Smooth muscle cell of the brain vasculature (primary cell): Measurements from ENCODE around the gene DNMT3L.
"Not testable (repeated sequence)": the region's sequence is repeated elsewhere in the genome, so short reads cannot be mapped to it uniquely, and the experiment has no call there.

Experiments
- DNase-seq: peaks from one replicate; pipeline ENCODE4 v3.0.0-alpha.2; 2012; ENCODE audit warnings: low read depth, low spot score

The DNMT3L gene

DNA sequence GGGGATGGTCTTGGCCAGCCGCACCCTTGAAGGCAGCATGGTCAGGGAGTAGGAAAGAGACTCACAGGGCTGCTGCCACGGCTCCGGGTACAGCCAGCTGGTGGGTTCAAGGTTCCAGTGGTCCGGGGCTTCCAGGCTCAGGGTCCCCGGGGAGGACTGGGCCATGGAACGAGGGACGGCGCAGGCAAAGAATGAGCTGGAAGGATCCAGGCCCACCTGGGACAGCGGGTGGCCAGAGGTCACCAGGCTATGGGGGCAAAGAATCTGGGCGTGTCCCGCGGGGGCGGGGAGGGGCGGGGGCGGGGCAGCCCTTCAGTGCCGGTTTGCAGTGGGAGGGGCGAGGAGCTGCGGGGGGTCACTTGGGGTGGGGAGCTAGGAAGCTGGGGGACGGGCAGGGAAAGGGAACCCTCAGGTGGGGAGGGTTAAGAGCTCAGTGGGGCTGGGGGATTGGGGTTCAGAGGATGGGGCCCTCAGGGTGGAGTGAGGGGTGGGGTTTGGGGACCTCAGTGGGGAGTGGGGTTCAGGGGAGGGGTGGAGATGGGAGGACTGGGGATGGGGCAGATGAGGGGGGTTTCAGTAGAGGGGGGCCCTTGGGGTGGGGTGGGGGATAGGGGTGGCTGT is at the start of gene DNMT3L:
Gene DNMT3L (minus strand): TSS at position 223 of the 621 bp plus-strand sequence. CDS start 638 bp downstream, outside the sequence.
- DNase-seq: no peak

DNA sequence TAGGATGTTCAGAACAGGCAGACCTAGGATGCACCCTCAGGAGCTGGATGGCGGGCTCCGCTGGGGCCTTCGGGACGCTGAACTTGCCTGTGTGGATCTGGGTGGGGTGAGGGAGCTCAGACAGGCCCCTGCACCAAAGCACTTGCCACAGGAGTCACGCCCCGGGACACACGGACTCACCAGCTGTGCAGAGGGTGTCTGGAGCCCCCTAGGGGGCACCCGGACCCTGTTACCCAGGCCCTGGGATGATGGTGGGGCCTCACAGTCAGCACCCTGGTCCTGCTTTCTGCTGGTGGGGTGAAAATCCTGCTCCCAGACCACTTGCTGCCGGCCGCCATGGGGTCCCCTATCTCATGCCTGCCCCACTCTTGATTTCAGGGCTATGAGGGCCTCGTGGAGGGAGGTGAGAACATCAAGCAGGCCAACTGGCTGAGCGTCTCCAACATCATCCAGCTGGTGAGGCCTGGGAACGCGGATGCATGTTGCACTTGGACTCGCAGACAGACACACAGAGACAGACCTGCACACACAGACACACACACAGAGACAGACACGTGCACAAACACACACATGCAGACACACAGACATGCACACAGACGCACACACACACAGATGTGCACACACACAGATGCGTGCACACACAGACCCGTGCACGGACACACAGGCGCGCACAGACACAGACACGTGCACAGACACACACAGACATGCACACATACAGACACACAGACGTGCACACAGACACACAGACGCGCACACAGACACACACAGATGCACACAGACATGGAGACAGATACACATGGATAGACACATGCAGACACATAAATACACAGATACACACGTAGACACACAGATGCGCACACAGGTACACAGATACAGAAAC is 49.2 kb upstream of the DNMT3L start:
- DNase-seq: no peak

DNA sequence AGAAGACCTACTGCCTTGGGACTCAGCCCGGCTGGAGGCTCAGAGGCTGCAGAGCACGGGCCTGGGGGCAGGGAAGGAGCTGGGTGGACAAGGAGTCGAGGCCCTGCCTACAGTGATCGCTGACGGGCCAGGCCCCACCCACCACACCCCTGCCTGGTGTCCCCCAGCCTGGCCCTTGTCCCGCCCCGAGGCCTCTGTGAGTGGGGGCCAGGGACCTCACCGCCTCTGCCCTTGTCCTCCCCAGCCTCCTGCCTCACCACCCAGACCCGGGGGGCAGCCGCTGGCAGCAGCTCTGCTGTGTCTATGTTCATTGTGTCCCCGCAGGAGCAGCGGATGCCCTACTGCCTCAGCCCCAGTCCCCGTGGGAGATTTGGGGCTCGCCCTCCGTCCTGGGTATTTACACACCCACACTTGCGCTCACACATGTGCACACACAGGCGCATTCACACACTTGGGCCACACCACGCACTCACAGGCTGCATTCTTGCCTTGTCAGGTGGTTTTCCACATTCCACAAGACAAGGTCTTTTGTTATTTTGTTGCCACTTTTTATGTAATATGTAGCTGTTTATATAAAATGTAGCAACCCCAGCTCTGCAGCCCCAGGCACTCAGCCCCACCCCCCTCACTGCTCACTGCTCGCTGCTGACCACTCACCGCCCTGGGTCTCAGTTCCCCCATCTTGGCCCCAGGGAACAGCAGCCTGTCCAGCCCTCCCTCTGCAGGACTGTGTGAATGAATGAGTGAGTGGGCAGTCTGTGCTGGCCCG is 45.4 kb upstream of the DNMT3L start:
- DNase-seq: no peak

DNA sequence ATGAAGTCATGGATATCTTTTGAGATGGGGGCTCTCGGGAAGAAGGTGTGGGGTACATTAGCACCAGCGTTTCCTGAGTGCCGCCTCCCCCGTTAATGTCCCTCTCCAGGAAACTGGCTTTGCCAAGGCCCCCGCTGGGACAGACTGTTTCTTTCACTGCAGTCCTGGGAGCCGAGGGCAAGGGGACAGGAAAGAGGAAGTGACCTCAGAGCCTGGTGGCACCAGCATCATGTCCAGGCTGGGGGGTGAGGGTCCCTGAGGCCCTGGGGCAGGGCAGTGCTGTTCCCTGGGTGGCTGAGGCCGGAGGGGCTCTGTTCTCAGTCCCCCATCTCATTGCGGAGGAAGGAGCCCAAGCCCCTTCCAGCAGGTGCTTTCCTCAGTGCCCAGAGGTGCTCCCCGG is 44.0 kb upstream of the DNMT3L start:
- no peak for DNase-seq

DNA sequence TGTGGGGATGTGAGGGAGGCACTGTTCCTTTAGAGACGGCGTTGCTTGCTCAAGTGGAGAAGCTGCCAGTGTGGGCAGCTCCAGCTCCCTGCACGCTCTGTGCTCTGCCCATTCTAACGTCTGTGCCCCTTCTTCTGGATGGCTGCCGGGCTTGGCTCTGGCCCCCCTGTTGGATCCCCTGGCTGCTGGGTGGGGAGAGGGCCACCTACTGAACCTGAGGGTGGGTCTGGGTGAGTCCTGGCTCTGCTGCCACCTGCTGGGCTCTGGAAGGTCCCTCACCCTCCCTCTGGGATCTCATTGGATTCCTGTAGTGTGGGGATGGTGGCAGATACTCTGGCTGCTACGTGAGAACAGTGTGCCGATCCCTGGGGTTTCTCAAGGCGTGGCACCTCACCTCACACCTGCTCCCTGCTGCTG is 43.2 kb upstream of the DNMT3L start:
- no peak for DNase-seq

DNA sequence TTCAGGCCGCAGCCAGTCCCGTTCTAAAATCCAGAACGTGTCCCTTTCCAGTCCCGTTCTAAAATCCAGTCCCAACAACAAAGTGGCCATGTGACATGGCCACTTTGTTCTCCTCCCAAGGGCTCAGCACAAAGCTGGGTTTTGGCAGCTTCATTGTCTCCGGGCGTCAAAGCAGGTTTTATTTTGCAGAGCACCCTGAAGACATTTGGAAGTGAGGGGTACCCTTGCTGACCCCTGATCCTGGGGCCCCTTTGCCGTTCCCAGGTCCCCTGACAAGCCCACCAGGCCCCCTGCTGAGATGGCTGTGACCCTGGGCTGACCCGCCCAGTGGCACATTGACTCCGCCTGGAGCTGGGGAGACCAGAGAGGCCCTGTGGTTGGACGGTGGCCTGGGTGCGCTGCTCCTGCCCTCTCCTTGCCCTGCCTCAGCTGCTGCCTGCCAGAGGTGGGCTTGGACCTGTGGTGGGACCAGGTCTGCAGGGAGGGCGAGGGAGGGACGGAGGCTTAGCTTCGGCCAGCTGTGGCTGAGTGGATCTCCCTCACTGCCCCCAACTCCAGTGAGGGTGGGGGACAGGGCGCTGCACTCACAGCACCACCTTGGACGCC is 42.4 kb upstream of the DNMT3L start:
- DNase-seq: no peak

DNA sequence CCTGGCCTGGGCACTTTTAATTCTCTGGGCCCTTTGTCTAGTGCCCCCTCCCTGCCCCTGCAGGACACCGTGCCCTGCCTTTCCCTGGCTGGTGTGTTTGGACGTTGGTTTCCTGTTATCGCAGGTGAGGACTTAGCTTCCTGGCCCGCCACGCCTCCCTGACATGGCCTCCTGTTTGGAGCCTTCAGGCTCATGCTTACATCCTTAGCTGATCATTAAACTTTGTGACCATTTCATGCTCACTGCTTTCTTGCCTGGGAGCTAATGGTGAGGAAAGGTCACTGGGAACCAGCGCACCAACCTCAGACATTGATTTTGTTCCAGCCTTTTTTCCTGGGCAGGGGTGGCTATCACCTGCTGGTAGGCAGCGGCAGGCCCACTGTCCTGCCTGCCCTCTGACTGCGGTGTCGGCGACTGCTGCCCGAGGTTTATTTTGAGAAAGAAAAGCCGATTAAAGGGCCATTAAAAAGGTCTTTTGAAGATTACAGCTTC is 41.8 kb upstream of the DNMT3L start:
- no peak for DNase-seq

DNA sequence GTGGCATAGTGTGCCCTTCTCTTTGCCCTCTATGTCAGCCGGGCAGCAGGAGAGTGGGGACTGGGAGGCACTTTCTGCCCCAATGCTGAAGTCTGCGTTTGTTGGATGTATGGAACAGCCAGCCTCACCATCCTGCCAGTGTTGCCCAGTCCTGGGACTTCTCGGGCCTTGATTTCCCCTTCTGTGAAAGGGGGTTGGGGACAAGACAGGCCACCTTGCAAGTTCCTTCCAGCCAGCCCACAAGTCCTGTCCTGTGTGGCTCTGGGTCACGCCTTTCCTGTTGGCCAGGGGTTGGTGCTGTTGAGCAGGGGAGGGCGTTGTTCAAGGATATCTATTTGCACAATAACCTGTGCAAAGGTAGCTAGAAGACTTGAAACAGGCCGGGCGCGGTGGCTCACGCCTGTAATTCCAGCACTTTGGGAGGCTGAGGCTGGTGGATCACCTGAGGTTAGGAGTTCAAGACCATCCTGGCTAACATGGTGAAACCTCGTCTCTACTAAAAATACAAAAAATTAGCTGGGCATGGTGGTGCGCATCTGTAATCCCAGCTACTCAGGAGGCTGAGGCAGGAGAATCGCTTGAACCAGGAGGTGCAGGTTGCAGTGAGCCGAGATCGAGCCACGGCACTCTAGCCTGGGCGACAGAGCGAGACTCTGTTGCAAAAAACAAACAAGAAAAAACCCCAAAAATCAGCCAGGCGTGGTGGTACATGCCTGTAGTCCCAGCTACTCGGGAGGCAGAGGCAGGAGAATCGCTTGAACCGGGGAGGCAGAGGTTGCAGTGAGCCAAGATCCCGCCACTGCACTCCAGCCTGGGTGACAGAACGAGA is 41.1 kb upstream of the DNMT3L start:
- not testable (repeated sequence) for DNase-seq

DNA sequence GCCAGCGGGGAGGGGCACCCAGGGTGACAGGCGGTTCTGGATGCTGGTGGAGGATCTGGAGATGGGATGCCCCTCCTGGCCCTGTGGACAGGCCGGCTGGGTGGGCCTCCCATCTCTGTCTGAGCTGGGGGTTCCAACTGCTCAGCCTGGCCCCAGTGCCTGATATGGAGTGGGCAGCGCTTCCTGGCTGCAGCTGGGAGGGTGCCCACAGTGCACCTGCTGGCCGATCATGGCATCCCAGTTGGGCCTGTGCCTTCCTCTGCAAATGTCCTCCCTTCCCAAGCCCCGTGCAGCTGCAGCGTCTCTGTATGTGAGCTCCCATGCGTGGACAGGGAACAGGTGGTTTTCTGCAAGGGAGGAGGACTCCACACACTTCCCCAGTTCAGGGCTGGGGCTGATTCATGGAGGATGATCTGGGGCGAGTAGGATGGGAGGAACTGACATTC is 40.3 kb upstream of the DNMT3L start:
- DNase-seq: no peak

DNA sequence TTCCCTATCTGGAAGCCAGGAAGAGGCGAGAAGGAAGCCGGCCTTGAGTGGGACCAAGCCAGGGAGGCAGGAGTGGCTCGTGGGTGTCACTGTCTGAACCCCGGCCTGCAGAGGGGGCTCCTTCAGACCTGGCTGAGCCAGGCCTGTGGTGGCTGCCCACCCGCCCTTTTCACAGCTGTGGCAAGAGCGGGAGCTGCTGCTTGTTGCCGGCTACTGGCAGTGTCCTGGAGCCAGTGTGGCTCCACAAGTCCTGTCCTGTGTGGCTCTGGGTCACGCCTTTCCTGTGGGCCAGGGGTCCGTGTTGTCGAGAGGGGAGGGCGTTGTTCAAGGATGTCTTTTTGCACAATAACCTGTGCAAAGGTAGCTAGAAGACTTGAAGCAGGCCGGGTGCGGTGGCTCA is 39.4 kb upstream of the DNMT3L start:
- DNase-seq: no peak

DNA sequence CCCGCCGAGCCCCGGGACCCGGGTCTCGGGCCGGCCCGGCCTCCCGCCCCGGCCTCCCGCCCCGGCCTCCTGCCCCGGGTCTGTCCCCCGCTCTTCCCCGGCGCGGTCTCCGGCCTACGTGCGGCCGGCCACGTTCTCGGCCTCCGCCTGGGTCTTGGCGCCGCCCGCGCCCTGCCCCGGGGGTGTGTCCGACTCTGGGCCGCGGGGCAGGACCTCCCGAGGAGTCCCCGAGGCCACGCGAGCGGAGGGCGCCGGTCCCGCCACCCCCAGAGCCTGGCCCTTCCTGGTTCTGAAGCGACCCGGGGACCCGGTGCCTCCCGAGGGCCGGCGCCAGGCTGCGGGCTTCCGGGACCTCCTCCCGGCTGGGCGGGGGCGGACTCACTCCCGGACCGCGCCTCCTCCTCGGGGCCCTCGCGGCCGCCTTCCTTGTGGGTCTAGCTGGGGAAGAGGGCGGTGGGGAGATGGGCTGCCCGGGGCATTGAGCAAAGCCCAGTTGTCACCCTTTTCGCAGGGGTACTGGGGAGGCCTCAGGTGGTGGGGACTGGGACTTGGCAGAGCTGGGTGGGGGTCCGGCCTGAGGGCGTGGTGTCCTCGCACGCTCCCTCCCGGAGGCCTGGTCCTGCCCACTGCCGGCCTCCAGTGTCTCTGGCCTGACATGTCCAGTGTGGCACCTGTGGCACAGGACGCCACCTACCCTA is 38.7 kb upstream of the DNMT3L start:
- DNase-seq: no peak

DNA sequence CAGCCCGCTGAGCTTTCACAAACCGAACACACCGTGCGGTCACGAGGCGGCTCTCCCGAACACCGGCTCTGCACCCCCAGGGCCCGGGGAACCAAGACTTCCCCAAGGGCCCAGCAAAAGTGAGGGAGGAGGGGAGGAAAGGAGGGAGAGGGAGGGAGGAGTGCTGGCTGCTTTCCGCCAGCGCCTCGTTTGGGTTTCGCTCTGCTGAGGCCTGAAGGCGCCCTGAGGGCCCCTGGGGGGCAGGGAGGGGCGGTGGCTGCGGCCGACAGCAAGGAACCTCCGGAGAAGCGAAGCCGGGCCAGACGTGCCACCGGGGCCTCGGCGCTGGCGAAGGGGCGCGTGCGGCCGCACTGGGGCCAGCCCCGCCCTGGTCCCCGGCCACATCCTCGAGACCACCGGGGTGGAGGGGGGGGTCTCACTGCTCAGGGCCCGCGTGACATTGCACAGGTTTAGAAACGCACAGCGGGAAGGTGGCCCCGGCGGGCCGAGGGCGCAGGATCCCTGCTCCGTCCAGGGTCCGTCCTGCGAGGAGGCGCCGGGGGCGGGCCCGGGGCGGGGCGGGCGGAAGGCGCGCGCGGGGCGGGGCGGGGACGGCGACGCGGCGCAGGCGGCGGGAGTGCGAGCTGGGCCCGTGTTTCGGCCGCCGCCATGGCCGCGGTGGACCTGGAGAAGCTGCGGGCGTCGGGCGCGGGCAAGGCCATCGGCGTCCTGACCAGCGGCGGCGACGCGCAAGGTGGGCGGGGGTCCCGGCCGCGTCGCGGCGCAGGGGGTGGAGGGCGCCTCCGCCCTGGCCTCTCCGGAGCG is 38.0 kb upstream of the DNMT3L start, which contains the start of gene PFKL:
Gene PFKL (plus strand): TSS at position 596 of the 804 bp plus-strand sequence. CDS start 53 bp downstream, at position 649.
- no peak for DNase-seq

DNA sequence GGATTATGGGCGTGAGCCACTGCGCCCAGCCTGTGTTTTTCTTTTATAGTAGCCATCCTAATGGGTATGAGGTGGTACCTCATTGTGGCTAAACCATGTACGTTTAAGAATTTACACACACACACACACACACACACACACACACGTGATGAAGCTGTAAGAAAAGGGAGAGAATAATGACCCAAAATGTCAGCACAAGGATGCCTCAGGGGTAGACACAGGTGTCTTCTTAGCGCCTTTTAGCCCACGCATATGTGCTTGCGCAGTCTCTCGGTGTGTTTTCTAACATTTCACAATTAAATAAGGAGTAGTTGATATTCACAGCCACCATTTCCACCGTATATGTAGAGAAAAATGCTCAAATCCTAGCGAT is 37.4 kb upstream of the DNMT3L start:
- DNase-seq: no peak

DNA sequence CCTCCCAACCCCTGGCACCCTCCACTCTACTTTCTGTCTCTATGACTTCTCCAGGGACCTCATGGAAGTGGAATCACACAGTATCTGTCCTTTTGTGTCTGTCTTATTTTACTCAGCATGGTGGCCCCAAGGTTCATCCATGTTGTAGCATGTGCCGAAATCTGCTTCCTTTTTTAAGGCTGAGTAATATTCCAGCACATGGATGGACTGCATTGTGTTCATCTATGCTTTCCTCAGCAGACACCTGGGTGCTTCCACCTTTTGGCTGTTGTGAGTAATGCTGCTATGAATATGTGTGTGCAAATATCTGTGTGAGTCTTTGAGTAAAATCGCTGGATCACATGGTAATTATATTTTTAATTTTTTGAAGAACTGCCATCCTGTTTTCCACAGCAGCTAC is 36.6 kb upstream of the DNMT3L start:
- DNase-seq: no peak

DNA sequence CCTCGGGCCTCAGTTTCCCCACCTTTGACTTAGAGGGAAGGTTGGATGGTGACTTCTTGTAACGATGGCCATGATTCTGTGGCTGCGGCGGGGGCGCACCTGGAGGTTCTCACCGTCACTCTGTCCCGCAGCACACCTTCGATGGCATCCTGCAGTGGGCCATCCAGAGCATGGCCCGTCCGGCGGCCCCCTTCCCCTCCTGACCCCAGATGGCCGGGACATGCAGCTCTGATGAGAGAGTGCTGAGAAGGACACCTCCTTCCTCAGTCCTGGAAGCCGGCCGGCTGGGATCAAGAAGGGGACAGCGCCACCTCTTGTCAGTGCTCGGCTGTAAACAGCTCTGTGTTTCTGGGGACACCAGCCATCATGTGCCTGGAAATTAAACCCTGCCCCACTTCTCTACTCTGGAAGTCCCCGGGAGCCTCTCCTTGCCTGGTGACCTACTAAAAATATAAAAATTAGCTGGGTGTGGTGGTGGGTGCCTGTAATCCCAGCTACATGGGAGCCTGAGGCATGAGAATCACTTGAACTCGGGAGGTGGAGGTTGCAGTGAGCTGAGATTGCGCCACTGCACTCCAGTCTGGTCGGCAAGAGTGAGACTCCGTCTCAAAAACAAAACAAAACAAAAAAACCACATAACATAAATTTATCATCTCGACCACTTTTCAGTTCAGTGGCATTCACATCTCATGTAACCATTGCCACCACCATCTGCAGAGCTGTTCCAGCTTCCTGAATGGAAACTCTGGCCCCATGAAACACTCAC is 36.0 kb upstream of the DNMT3L start:
- peak; percentile 55 for DNase-seq

DNA sequence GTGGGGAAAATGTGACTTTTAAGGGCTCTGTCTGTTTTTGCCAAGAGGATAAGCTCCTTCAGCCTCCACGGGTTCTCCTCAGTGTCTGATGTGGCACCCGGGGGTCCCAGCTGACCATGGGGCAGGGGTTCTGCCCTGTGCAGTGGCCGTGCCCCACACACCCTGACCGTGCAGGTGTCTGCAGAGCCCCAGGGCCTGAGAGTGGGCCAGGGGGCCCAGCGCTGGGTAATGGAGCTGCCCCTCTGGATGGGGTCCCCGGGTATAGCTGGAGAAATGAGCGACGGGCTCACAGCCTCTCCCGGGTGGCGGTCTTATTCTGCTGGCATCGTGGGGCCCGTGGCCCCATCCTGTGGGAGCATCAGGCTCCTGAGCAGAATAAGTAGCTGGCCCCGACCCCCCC is 35.2 kb upstream of the DNMT3L start:
- DNase-seq: no peak

DNA sequence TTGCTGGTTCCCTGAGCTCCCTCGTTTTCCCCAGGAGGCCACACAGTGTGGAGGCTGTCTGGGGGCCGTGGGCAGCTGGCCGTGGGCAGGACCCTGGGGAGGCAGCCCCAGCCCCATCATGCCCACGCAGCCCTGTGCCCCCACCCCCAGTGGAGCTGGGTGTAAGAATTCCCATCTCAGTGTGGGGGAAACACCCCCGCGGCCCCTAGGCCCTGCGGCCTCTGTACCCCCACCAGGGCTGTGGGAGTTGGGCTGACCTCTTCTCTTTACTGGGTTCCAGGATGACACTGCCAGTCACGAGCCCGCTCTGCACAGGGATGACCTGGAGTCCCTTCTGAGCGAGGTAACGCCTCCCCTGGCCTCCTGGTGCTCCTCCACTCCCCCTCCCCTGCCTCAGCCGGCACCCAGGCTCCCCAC is 34.4 kb upstream of the DNMT3L start:
- DNase-seq: no peak

DNA sequence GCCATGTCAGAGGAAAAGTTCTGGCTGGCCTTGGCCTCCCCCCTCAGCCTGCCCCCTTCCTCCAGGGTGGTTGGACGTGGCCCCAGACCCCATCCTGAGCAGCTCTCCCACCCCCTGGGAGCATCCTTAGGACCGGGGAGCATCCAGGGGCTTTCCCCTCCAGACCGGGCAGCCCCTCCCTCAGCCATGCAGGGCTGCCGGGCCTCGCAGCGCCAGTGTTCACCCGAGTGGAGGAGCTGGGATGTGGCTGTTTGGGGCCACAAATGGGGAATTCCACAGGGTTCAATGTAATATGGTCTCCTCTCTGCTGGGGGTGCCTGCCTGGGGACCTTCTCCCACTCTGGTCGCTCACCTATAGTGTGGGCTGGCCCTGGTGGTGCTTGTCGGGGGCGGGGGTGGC is 33.9 kb upstream of the DNMT3L start:
- DNase-seq: no peak
